ENCODE data around the gene SKP1.
"Not testable (repeated sequence)": the region's sequence is repeated elsewhere in the genome, so short reads cannot be mapped to it uniquely, and the experiment has no call there.

Gene SKP1

DNA sequence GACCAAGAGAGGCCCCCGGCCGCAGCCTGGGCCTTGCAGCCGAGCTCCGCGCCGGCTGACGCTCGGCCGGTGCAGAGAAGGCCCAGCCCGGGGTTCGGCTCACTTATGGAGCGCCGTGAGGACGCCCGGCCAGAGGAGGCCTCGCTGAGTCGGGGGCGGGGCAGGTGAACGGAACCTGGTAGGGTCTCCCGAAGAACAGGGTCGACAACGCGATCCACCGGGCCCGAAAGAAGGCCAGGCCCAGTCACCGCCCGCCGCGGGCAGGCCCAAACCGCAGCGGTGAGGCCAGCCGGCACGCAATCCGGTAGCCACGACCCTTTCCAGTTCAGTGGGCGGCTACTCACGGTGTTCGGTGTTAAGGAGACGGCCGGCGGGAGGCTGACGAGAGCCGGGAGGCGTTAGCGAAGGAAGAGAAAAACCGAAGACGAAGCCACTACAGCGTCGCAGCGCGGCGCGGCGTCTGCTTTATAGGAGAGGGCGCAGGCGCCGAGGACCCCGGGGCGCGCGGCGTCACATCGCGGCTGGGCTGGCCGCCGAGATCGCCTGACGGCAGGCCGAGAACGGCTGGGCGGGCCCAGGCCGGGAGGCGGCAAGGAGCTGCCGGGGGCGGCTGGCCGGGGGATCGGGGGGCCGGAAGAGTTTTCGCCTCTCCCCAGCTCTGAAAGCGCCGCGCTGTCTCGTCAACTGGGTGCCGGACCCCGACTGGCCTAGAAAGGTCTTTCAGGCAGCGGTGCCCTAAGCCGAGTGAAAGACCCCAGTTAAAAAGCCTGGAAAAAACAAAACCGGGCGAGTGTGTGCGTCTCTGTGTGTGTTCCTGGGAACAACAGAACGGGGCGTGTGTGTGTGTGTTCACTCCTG is at the start of gene SKP1:
TSS of gene SKP1 (minus strand) at position 440 of the 858 bp plus-strand sequence. CDS start 2,928 bp downstream, outside the sequence.
- peak; percentile 55 for DNase-seq (ENCODE audit: low read depth, low spot score)

DNA sequence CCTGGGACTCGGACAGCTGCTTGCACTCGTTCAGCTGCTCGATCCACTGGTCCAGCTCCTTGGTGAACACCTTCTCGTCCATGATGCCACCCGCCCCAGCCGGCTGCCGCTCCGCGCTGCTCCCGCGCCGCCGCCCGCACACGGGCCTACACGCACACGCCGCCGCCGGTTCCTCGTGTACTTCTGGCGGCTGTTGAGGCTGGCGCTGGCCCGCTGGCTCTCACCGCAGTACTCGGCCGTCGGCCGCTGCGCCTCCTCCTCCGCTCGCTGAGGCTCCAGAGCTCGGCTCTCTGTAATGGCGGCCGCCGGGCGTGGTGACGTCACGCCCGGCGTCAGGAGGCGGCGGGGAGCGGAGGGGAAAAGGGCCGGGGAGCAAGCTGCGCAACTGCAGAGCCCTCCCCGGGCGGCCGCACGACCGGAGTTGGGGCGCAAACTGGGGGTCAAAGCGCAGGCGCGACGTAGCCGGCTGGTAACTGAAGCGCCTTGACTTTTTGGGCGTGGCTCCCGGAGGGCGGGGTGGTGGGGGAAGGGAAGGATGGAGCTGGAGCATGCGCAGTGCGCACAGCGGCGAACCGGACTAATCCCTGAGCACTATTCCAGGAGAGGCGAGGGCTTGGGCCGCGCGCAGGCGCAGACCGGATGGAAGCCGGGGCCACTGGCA is 49.2 kb upstream of the SKP1 start, which contains the start of gene PPP2CA:
TSS of gene PPP2CA (minus strand) at position 294 of the 661 bp plus-strand sequence. CDS start at position 82, 212 bp downstream.
- peak; percentile 97 for DNase-seq (ENCODE audit: low read depth, low spot score)

DNA sequence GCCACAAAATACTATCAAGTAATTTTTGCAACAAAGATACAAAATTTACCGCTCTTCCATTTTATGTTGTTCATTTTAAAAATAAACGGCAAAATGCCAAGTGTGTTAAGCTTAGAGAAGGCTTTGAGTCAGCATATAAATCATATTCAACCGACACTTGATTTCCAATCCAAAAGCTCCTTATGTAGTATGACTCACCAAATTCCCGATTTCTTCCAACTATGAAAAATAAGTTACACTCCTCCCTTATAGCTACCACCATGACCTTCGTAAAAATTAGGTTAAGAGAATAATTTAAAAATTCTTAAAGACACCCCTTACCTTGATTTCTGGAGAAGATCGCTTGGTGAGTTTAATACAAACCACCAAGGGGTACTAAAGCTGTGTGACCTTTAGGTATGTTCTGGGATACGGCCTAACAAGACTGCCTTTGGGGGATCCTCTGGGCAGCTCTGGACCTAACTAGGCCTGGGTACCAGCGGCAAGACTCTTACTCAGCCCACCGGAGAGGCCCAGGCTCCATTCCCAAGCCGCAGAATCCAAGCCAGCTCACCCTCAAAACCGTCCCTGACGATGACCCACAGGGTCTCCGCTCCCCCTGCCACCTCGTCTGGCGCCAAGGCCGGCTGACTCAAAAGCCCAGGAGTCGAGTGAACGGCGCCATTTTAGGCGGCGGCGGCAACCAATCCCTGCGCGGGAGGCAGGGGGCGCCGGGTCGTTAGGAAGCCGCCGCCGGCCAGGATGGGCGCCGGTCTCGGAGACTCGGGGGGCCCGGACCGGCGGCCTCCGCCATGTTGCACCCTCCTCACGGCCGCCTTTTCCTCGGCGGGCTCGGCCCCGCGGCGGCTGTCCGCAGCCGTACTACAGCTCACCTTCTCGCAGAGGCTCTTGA is 48.4 kb upstream of the SKP1 start:
- DNase-seq (ENCODE audit: low read depth, low spot score), result peak; percentile 35

DNA sequence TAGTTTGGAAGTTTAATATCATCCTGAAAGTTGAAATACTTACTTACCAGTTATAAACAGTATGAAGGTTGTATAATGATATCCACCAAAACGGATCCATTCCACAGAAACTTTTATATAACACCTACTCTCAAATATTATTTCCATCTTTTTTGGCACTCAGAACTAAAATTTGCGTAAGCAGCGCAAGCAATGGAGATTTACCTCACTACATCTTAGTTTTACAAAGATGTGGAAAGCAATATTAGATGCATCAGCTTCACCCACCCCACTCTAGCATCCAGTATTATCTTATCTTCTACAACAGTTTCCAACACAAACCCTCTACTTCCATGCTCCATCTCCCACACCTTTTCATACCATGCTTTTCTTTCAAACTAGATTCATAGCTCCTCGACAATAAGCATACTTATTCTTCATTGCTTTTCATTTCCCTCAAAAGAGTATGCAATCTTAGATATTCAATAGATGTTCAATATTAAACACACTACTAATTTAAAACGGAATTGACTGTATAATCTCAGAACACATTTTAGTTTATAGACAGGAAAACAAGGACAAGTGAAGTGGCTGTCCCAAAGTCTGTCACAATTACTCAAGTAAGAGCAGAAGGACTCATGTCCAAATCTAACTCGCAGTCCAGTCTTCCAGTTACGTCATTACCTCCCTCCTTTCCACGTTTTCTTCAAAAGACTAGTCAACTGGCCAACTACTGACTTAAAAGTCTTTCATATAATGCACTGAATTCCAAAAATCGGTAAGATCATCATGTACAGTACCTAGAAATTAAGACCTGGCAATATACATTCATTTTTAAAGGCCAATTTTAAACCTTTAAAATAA is 46.9 kb upstream of the SKP1 start:
- DNase-seq (ENCODE audit: low read depth, low spot score), result no peak

DNA sequence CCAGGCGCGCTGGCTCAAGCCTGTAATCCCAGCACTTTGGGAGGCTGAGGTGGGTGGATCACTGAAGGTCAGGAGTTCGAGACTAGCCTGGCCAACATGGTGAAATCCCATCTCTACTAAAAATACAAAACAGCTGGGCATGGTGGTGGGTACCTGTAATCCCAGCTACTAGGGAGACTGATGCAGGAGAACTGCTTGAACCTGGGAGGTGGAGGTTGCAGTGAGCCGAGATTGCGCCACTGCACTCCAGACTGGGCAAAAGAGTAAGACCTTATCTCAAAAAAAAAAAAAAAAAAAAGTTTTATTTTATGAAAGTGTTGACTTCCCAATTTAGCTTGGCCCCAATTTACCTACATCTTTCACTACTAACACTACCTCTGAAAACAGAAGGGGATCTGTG is 44.9 kb upstream of the SKP1 start:
- not testable (repeated sequence) for DNase-seq (ENCODE audit: low read depth, low spot score)

DNA sequence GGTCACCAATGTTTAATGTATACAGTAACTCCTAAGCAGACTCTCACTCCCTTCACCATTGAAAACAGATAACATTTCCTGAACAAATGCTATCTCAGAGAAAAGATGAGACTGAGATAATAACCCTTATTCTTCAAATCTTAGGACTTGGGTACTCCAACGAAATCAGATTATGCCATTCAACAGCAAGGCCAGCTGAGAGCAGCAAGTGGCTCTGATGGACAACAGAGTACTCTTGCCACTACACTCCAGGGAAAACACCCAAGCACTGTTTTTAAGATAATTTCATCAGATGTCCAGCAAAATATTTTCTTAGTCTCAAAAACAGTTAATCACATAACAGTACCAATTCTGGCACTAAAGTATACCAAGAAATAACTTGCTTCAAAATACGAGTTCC is 39.0 kb upstream of the SKP1 start:
- no peak for DNase-seq (ENCODE audit: low read depth, low spot score)

DNA sequence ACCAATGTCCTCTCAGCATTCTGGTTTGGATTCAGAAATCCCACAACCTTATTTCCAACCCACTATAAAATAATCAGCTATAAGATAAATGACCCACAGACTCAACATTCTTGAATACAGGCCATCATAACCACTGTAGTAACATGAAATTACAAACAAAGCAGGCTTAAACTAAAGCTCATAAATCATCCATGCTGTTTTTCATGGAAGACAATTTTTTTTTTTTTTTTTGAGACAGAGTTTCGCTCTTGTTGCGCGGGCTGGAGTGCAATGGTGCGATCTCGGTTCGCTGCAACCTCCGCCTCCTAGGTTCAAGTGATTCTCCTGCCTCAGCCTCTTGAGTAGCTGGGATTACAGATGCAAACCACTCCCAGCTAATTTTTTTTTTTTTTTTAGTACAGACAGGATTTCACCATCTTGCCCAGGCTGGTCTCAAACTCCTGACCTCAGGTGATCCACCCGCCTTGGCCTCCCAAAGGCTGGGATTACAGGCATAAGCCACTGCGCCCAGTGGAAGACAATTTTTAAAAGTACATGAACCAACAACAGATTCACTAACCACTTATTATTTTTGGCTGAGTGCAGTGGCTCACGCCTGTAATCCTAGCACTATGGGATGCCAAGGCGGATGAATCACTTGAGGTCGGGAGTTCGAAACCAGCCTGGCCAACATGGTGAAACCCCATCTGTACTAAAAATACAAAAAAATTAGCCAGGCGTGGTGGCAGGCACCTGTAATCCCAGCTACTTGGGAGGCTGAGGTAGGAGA is 34.7 kb upstream of the SKP1 start:
- not testable (repeated sequence) for DNase-seq (ENCODE audit: low read depth, low spot score)

DNA sequence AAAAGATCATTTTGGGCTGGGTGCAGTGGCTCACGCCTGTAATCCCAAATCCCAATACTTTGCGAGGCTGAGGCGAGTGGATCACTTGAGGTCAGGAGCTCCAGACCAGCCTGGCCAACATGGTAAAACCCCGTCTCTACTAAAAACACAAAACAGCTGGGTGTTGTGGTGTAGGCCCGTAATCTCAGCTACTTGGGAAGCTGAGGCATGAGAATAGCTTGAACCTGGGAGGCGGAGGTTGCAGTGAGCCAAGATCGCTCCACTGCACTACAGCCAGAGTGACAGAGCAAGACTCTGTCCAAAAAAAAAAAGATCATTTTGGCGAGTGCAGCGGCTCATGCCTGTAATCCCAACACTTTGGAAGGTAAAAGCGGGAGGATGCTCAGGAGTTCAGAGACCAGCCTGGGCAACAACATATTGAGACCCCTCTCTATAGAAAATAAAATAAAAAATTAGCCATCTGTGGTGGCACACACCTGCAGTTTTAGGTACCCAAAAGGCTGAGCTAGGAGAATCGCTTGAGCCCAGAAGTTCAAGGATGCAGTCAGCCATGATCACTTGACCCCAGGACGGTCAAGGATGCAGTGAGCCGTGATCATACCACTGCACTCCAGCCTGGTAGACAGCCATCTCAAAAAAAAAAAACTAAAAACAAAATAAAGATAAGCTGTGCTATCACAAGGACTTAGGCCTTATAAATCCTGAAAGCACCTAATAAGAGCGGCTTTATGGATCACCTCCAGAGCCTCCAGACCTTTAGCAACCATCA is 32.9 kb upstream of the SKP1 start:
- no peak for DNase-seq (ENCODE audit: low read depth, low spot score)

DNA sequence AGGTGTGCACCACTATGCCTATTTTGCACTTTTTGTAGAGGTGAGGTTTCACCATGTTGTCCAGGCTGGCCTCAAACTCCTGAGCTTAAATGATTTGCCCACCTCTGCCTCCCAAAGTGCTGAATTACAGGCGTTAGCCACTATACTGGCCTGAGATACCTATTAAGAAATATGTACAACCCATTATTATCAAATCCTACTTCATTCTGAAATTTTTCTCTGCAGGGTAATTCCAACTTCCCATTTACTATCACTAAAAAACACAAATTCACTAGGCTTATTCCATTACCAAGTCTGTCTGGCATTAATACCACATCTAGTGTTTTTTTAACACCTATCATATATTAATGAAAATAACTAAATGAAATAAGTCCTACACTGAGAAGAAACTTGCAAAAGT is 30.9 kb upstream of the SKP1 start:
- no peak for DNase-seq (ENCODE audit: low read depth, low spot score)

DNA sequence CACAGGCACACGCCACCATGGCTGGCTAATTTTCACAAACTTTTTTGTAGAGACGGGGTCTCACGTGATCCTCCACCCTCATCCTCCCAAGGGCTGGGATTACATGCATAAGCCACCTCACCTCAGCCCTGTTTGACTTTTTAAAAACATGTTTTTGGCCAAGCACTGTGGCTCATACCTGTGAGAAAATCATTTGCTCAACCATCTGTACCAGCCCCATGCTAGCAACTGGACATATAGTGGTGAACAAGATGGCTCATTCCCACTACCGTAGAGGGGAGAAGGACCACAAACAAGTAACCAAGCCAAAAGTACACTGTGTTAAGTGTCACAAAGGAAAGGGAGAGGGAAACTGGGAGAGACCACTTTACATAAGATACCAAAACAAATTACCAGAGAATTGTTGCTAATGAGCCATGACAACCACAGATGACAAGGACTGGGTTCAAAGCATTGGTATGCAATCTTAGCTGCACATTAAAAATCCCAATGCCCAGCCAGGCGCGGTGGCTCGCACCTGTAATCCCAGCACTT is 29.9 kb upstream of the SKP1 start:
- no peak for DNase-seq (ENCODE audit: low read depth, low spot score)

DNA sequence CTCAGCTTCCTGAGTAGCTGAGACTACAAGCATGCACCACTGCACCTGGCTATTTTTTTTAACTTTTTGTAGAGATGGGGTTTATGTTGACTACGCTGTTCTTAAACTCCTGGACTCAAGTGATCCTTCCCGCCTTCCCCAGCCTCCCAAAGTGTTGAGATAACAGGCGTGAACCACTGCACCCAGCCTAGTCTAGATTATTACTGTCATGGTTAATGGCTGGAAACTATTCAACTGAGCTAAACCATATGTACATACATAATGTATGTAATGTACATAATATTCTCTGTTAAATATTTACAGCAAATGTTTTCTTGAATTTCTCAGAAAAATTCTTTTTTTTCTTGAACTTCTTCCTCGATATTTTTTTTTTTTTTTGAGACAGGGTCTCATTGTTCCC is 27.8 kb upstream of the SKP1 start:
- DNase-seq (ENCODE audit: low read depth, low spot score), result no peak

DNA sequence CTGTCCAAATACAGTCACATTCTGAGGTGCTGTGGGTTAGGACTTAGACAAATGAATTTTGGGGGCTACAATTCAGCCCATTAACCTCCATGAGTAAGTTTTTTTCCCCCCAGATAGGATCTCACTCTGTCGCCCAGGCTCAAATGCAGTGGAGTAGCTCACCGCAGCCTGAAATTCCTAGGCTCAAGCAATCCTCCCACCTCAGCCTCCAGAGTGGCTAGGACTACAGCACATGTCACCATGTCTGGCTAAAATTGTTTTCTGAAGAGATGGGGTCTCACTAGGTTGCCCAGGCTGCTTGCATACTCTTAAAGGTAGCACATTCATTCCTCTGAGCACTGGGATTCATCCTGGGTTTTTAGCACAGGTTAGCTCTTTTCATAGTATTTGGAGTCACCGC is 26.9 kb upstream of the SKP1 start:
- DNase-seq (ENCODE audit: low read depth, low spot score), result no peak

DNA sequence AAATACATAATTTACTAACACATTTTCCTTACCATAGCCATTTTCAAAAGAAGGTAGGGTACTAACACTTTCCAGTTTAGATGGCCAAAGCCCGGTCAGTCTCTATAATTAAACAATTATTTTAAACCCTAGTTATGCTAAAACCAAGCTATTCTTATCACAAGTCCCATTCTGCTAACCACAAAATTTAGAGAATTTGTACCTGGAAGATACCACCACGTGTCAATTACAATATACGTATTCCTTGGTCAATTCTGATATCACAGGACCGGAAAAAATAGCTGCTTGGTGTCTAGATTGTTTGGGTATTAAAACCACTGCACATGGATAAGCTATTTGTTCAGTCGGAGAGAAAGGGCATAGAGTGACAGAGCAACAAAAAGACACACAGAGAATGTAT is 18.9 kb upstream of the SKP1 start:
- no peak for DNase-seq (ENCODE audit: low read depth, low spot score)

DNA sequence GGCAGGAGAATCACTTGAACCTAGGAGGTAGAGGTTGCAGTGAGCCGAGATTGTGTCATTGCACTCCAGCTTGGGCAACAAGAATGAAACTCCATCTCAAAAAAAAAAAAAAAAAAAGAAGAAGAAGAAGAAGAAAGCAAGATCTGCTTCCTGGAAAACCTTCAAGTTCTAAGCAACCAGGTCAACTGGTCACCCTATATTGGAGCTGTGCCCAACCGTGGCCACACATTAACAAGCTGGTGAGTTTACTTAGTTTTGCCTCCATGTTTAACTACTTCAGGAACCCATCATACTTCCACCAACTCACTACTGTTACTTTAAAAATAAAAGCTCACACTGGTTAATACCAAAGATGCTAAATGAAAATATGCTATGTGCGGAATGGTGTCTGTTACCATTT is 12.3 kb upstream of the SKP1 start:
- DNase-seq (ENCODE audit: low read depth, low spot score), result no peak

DNA sequence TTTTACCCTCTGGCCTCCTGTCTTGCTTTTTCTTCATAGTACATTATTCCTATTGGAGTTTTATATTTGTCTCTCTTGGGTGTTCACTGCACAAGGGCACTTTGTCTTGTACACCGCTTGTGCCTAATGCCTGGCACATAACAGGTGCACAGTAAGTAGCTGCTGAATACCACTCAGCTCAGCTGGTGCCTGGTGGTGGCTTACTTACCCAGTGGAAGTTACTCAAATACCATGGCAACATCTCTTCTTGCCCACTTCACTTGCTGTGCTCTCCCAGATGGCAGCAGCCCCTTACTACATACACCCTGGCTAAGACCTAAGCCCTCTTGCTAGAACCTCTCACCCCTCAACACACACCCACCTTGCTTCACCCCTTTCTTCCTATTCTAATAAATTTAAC is 11.3 kb upstream of the SKP1 start:
- no peak for DNase-seq (ENCODE audit: low read depth, low spot score)

DNA sequence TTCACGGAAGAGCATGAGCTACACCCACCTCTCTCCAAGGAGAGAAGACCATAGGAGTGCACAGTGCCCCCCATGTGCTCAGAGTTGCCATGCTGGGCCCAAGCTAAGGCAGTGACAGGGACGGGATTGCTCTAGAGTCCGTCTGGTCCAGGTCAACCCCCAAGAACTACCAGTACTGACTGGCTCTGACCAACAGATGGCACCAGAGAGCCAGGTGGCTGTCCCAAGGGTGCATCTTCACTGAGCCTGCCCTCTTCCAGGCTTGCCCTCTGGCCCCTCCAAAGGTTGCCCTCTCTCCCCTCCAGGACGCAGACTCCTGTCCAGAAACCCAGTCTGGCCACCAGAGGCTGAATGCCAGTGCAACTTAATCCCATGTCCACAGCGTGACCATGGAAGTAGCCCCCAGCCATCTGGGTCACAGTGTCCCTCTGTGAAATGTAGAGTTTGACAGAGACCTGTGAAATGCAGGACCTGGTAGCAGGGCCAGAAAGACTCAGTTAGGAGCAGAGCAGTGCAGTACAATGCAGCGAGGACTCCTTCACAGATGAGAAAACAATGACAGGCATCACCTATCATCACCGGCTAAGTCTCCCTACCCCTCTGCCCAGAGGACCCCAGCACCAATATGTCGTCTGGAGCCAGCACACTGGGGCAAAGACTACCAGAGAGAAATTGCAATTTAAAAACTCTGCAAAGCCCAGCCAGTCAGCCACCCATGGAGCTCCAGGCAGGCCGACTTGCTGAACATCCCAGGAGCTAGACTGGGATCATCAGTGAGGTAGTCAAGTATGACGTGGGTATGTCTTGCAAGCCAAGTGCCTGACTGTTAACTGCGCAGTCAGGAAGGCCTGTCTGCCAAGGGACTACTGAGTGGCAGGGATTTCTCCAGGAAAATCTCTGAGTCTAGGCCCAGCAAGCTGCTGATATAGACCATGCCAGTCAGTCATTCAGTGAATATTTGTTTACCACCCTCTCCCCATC is 7.7 kb upstream of the SKP1 start:
- DNase-seq (ENCODE audit: low read depth, low spot score), result peak; percentile 58

DNA sequence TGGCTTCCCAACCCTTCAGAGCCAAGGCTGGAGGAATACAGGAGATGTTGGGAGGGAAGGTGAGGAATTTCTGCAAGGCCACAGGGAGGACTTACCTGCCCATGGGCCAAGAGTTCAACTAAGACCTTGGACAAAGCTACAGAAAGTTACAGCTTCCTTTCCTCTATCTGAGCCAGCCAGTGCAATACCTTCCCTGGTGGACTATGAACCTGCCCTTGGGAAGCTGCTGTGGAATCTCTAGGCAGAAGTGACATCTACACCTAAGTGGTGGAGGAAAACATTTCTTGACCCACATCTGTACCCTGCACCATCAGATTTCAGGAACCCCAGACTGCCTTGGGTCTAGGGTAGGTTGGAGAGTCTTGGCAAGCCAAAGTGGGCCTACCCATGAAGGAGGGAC is 6.7 kb upstream of the SKP1 start:
- DNase-seq (ENCODE audit: low read depth, low spot score), result no peak

DNA sequence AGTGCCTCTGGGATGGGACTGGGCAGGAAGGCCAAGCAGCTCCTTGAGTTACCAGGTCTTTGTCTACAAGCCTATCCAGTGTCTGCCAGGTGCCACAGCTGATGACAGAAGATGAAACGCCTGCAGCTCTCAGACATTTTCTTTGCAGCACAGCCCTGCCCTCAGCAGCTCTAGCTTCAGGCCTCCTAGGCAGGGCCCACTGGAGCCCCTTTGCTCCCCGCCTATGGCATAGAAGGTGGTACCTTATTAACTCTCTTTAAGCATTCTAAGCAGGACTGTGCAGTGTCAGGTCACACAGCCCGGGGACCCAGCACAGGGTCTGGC is 1.3 kb upstream of the SKP1 start:
- no peak for DNase-seq (ENCODE audit: low read depth, low spot score)
